Hepatocyte (in vitro differentiated cells): Measurements from ENCODE around the gene PSMG2.

Source experiments
- CTCF ChIP-seq: fragments of 200-600 bp; sonication (generic); IDR thresholded peaks from 2 replicates; pipeline ENCODE4 v1.5.1; 2016; ENCODE audit warnings: antibody characterized with exemption, mild to moderate bottlenecking; ENCODE audit not compliant: poor library complexity
- EZH2 ChIP-seq: fragments of 200-600 bp; sonication (generic); IDR thresholded peaks from 2 replicates; pipeline ENCODE4 v1.6.1; 2016; ENCODE audit warnings: antibody characterized with exemption, mild to moderate bottlenecking, borderline replicate concordance
- EZH2phosphoT487 ChIP-seq: fragments of 200-600 bp; sonication (generic); IDR thresholded peaks from one replicate; pipeline ENCODE4 v1.6.1; 2018; ENCODE audit warnings: antibody characterized with exemption, mild to moderate bottlenecking, low read depth, moderate library complexity; ENCODE audit not compliant: unreplicated experiment, severe bottlenecking

- TF ChIP-seq CTCF: no peak
- no peak for TF ChIP-seq EZH2phosphoT487
- no peak for TF ChIP-seq EZH2
These were observed 38.5 kb downstream of the PSMG2 start for GRCh38 chr18:12741351-12741750.
